ENCODE measurements around the gene ADRM1.

Gene ADRM1

DNA sequence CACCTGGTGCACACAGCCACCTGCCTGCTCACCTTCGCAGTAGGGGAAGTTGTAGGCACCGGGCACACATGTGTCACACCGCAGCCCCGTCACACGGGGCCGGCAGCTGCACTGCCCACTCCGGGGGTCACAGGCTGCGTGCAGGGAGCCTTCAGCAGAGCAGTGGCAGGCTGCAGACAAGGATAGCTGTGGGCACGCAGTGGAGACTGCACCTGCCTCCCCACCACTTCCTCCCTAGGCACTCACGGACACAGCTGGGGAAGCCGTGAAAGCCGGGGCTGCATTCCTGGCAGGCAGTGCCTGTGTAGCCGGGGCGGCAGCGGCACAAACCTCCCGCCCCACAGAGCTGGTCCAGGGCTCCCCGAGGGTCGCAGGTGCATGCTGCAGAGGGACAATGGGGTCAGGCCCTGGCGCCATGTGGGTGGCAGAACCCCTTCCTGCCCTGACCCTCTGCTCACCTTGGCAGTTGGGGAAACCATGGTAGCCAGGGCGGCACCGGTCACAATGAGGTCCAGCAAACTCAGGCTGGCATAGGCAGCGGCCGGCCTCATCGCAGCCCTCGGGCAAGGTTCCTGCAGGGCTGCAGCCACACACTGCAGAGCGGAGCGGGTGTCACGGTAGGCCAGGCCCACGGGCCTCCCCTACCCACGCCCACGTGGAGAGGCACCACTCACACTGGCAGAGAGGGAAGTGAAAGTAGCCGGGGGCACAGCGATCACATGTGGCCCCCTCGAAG lies 34.9 kb downstream of the ADRM1 start:
- H3K27ac ChIP-seq (ENCODE audit: low read depth, low read length): peak overlapping the region; percentile 100
- H3K79me2 ChIP-seq (ENCODE audit: control insufficient read depth, low read length): 0 out of 2 replicates have a peak, but pooled peaks cover 4% of the 10 kb centered on the region

DNA sequence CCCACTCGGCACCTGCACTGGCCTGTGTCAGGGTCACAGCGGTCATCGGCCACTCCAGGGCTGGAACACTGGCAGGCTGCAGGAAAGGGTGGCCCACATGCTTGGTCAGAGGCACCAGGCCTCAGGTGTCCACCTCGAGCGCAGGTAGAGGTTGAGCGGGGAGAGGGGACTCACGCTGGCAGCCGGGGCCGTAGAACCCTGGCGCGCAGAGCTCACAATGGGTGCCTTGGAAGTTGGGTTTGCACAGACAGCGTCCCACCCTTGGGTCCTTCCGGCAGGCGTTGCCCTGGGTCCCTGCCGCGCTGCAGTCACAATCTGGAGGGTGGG lies 35.5 kb downstream of the ADRM1 start:
- Histone ChIP-seq H3K4me2 (ENCODE audit: low read length) (peak overlapping the region; percentile 99), H3K4me1 (ENCODE audit: control insufficient read depth, low read length) (peaks cover 57% of the 10 kb centered on the region), H4K20me1 (ENCODE audit: control insufficient read depth, insufficient read depth, low read depth, low read length) (no peaks in the 10 kb centered on the region), H3K36me3 (ENCODE audit: control insufficient read depth, low read length) (peaks cover 26% of the 10 kb centered on the region), H3K27me3 (ENCODE audit: control insufficient read depth, low read length) (no peaks in the 10 kb centered on the region), H3K27ac (ENCODE audit: low read depth, low read length) (peak overlapping the region; percentile 100), H3K4me3 (ENCODE audit: low read length) (peak overlapping the region; percentile 83), H3F3A (ENCODE audit: control insufficient read depth, insufficient read depth) (peaks cover 43% of the 10 kb centered on the region), H3K9me2 (replicated peaks; ENCODE audit: control insufficient read depth, low read length) (no peaks in the 10 kb centered on the region), H3K9me3 (ENCODE audit: control insufficient read depth, insufficient read depth, low read length) (peaks cover 5% of the 10 kb centered on the region; the same call in 1 of the 2 replicates), H3K79me2 (ENCODE audit: control insufficient read depth, low read length) (0 out of 2 replicates have a peak, but pooled peaks cover 4% of the 10 kb centered on the region)
- TF ChIP-seq, protein P1, sequence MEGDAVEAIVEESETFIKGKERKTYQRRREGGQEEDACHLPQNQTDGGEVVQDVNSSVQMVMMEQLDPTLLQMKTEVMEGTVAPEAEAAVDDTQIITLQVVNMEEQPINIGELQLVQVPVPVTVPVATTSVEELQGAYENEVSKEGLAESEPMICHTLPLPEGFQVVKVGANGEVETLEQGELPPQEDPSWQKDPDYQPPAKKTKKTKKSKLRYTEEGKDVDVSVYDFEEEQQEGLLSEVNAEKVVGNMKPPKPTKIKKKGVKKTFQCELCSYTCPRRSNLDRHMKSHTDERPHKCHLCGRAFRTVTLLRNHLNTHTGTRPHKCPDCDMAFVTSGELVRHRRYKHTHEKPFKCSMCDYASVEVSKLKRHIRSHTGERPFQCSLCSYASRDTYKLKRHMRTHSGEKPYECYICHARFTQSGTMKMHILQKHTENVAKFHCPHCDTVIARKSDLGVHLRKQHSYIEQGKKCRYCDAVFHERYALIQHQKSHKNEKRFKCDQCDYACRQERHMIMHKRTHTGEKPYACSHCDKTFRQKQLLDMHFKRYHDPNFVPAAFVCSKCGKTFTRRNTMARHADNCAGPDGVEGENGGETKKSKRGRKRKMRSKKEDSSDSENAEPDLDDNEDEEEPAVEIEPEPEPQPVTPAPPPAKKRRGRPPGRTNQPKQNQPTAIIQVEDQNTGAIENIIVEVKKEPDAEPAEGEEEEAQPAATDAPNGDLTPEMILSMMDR (IDR thresholded peaks at IDR 0.05; ENCODE audit: low read depth, low read length, poor library complexity, severe bottlenecking): no peak
- no peak for TF ChIP-seq EZH2phosphoT487 (IDR thresholded peaks at IDR 0.05; ENCODE audit: borderline replicate concordance, low read length)

More for the DNA sequence above, 34.9 kb downstream of the ADRM1 start:
- Histone ChIP-seq H3K4me3 (ENCODE audit: low read length) (peak overlapping the region; percentile 83), H3K27me3 (ENCODE audit: control insufficient read depth, low read length) (no peaks in the 10 kb centered on the region), H3K9me2 (replicated peaks; ENCODE audit: control insufficient read depth, low read length) (no peaks in the 10 kb centered on the region), H3K4me1 (ENCODE audit: control insufficient read depth, low read length) (peaks cover 57% of the 10 kb centered on the region), H4K20me1 (ENCODE audit: control insufficient read depth, insufficient read depth, low read depth, low read length) (no peaks in the 10 kb centered on the region), H3F3A (ENCODE audit: control insufficient read depth, insufficient read depth) (peaks cover 43% of the 10 kb centered on the region), H3K36me3 (ENCODE audit: control insufficient read depth, low read length) (peaks cover 29% of the 10 kb centered on the region), H3K9me3 (ENCODE audit: control insufficient read depth, insufficient read depth, low read length) (peaks cover 5% of the 10 kb centered on the region; the same call in 1 of the 2 replicates), H3K4me2 (ENCODE audit: low read length) (peak overlapping the region; percentile 99)
- TF ChIP-seq EZH2phosphoT487 (IDR thresholded peaks at IDR 0.05; ENCODE audit: borderline replicate concordance, low read length): no peak
- TF ChIP-seq, protein P1 (IDR thresholded peaks at IDR 0.05; ENCODE audit: low read depth, low read length, poor library complexity, severe bottlenecking): no peak

DNA sequence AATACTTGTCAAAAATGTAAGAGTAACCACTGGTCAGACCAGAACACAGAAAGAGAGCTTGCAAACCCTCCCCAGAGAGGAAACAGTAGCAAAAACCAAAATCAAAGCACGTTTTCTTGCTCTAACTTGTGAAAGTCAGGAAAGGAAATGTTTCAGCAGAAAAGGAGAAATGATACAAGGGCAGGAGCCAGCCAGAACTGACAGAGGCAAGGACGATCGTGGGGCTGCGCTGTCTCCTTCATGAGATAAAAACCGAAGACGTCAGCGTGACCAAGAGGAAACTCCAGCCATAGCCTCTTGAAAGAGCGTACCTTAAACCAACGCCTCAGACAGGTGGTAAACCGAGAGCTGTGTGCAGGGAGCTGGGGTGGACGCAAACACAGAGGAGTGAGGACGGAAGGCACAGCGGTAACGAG lies 36.9 kb downstream of the ADRM1 start:
- Histone ChIP-seq H3K9me3 (ENCODE audit: control insufficient read depth, insufficient read depth, low read length) (peaks cover 5% of the 10 kb centered on the region; the same call in 1 of the 2 replicates), H3K36me3 (ENCODE audit: control insufficient read depth, low read length) (peaks cover 26% of the 10 kb centered on the region), H3K4me3 (ENCODE audit: low read length) (peak overlapping the region; percentile 83), H3F3A (ENCODE audit: control insufficient read depth, insufficient read depth) (peaks cover 43% of the 10 kb centered on the region), H3K27me3 (ENCODE audit: control insufficient read depth, low read length) (no peaks in the 10 kb centered on the region), H3K79me2 (ENCODE audit: control insufficient read depth, low read length) (0 out of 2 replicates have a peak, but pooled peaks cover 4% of the 10 kb centered on the region), H3K27ac (ENCODE audit: low read depth, low read length) (peak overlapping the region; percentile 100), H3K4me2 (ENCODE audit: low read length) (peak overlapping the region; percentile 99), H3K4me1 (ENCODE audit: control insufficient read depth, low read length) (peaks cover 67% of the 10 kb centered on the region), H4K20me1 (ENCODE audit: control insufficient read depth, insufficient read depth, low read depth, low read length) (no peaks in the 10 kb centered on the region), H3K9me2 (replicated peaks; ENCODE audit: control insufficient read depth, low read length) (no peaks in the 10 kb centered on the region)
- no peak for TF ChIP-seq EZH2phosphoT487 (IDR thresholded peaks at IDR 0.05; ENCODE audit: borderline replicate concordance, low read length)
- TF ChIP-seq, protein P1 (IDR thresholded peaks at IDR 0.05; ENCODE audit: low read depth, low read length, poor library complexity, severe bottlenecking): no peak

All from DOHH2 (cell line).